ENCODE measurements around the gene NAALADL2. TPM values are rescaled to one million over a fixed set of nuclear protein-coding genes. Genes with fewer than 3 reads are reported as not detected.

The NAALADL2 gene
- total and polyA plus RNA-seq, 2 donors (not counting 3 experiments of a cell fraction or from before 2014, with no cell fraction given) = 1.1 to 4.0 TPM

DNA sequence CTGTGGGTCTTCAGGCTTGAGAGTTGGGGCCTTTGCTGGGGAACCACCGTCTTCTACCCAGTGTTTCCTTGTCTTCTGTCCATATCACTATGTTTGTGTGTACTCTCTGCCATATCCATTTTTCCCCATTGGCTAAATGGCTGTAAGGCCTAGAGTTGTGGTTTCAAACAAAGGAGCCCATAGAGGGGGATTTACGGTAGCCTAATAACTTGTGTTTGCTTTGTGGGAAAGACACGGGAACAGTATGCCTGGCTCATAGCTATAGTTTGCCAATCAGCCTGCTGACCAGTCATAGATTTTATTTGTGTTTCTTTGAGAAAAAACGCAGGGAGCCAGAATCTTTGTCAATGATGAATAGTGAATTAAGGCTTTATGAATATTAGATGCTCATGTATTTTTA lies 554.8 kb downstream of the NAALADL2 start:
- no peaks in the 10 kb centered on the region for H3K4me1 ChIP-seq (ENCODE audit: control insufficient read depth, extremely low read depth, insufficient read depth, low read length)
- CTCF ChIA-PET = no interaction called here
- no TSS peak for BruUV-seq (replicated peaks)
- no peaks in the 10 kb centered on the region for H4K20me1 ChIP-seq (replicated peaks; ENCODE audit: control insufficient read depth, extremely low read depth, insufficient read depth, low read length)
- H3K27ac ChIP-seq (ENCODE audit: insufficient read depth, low read depth, low read length) = no peak overlapping the region
- H3K9me1 ChIP-seq (replicated peaks; ENCODE audit: control insufficient read depth, extremely low read depth, insufficient read depth, low read length) = no peaks in the 10 kb centered on the region
- DNase-seq (ENCODE audit: low read depth, low spot score) (no peak), FAIRE-seq (no peak)
- TF ChIP-seq, protein P1, sequence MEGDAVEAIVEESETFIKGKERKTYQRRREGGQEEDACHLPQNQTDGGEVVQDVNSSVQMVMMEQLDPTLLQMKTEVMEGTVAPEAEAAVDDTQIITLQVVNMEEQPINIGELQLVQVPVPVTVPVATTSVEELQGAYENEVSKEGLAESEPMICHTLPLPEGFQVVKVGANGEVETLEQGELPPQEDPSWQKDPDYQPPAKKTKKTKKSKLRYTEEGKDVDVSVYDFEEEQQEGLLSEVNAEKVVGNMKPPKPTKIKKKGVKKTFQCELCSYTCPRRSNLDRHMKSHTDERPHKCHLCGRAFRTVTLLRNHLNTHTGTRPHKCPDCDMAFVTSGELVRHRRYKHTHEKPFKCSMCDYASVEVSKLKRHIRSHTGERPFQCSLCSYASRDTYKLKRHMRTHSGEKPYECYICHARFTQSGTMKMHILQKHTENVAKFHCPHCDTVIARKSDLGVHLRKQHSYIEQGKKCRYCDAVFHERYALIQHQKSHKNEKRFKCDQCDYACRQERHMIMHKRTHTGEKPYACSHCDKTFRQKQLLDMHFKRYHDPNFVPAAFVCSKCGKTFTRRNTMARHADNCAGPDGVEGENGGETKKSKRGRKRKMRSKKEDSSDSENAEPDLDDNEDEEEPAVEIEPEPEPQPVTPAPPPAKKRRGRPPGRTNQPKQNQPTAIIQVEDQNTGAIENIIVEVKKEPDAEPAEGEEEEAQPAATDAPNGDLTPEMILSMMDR (IDR thresholded peaks at IDR 0.05; ENCODE audit: extremely low read depth in 1 of 2, insufficient read depth in 1 of 2, low read depth in 1 of 2, low read length in 2 of 2) = no peak
- TF ChIP-seq, protein P2, sequence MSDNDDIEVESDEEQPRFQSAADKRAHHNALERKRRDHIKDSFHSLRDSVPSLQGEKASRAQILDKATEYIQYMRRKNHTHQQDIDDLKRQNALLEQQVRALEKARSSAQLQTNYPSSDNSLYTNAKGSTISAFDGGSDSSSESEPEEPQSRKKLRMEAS (IDR thresholded peaks at IDR 0.05; ENCODE audit: insufficient read depth, insufficient read length) = no peak
- TF ChIP-seq MYC (IDR thresholded peaks at IDR 0.05; ENCODE audit: low read depth, low read length) (no peak), JUN (IDR thresholded peaks at IDR 0.05; ENCODE audit: borderline replicate concordance, insufficient read depth, insufficient read length, low read depth) (no peak), POLR2A (IDR thresholded peaks at IDR 0.05; ENCODE audit: low read depth, low read length) (no peak), EZH2 (IDR thresholded peaks at IDR 0.05; ENCODE audit: borderline replicate concordance, low read depth, low read length, severe bottlenecking) (no peak), GATA2 (IDR thresholded peaks at IDR 0.05; ENCODE audit: insufficient read depth, insufficient read length, low read depth, low read length) (no peak), FOS (IDR thresholded peaks at IDR 0.05; ENCODE audit: borderline replicate concordance, insufficient read depth, low read length) (no peak), POLR2AphosphoS5 (IDR thresholded peaks at IDR 0.05; ENCODE audit: insufficient read depth, low read depth, low read length) (no peak)
- H3K4me2 ChIP-seq (ENCODE audit: insufficient read depth, low read length) = no peak overlapping the region
- no peak overlapping the region for H3K9ac ChIP-seq (replicated peaks; ENCODE audit: extremely low read depth, insufficient read depth, low read length)
- H3K4me3 ChIP-seq (replicated peaks in 1 of 3; ENCODE audit: insufficient read depth in 1 of 3, low read depth in 1 of 3, low read length in 3 of 3) = no peak overlapping the region
- H3K79me2 ChIP-seq (ENCODE audit: control insufficient read depth, insufficient read depth, low read length) = no peaks in the 10 kb centered on the region
- H3K36me3 ChIP-seq (ENCODE audit: control insufficient read depth in 2 of 2, extremely low read depth in 1 of 2, insufficient read depth in 2 of 2, low read length in 2 of 2) = no peaks in the 10 kb centered on the region
- H3K27me3 ChIP-seq (ENCODE audit: control insufficient read depth in 2 of 2, insufficient read depth in 2 of 2, low read length in 2 of 2) = no peaks in the 10 kb centered on the region
- intact Hi-C loops (cut with micrococcal nuclease) = no loop called here
- POLR2A ChIA-PET = no interaction called here
- no peaks in the 10 kb centered on the region for H3K9me3 ChIP-seq (replicated peaks; ENCODE audit: control insufficient read depth, insufficient read depth, low read length)
- H2AFZ ChIP-seq (ENCODE audit: low read depth, low read length) = no peak overlapping the region
- dilution Hi-C loops (cut with MboI; ENCODE audit: extremely low pct_ligation_motif_present, low sequenced_read_pairs) = no loop called here

Measured in endothelial cell of umbilical vein (primary cell).